Measurements from ENCODE around the gene KIAA0319L.

Gene KIAA0319L

DNA sequence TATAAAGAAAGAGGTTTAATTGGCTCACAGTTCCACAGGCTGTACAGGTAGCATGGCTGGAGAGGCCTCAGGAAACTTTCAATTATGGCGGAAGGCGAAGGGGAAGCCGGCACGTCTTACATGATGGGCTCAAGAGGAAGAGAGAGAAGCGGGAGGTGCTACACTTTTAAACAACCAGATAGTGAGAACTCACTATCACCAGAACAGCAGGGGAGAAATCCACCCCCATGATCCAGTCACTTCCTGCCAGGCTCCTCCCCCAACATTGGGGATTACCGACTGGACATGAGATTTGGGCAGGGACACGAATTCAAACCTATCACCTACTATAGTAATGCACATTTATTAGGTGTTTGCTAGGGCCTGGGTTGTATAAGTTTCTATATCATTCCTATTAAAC, 170.9 kb downstream of the KIAA0319L start:
- TF ChIP-seq, protein P1, sequence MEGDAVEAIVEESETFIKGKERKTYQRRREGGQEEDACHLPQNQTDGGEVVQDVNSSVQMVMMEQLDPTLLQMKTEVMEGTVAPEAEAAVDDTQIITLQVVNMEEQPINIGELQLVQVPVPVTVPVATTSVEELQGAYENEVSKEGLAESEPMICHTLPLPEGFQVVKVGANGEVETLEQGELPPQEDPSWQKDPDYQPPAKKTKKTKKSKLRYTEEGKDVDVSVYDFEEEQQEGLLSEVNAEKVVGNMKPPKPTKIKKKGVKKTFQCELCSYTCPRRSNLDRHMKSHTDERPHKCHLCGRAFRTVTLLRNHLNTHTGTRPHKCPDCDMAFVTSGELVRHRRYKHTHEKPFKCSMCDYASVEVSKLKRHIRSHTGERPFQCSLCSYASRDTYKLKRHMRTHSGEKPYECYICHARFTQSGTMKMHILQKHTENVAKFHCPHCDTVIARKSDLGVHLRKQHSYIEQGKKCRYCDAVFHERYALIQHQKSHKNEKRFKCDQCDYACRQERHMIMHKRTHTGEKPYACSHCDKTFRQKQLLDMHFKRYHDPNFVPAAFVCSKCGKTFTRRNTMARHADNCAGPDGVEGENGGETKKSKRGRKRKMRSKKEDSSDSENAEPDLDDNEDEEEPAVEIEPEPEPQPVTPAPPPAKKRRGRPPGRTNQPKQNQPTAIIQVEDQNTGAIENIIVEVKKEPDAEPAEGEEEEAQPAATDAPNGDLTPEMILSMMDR (IDR thresholded peaks at IDR 0.05), result no peak
- no peak for DNase-seq (ENCODE audit: low spot score)
- H3K4me3 ChIP-seq, result no peak overlapping the region
- H3K27ac ChIP-seq, result no peak overlapping the region

Measured in coronary artery (tissue), 2 donors.